Stimulated activated CD8-positive, alpha-beta memory T cell treated with anti-CD3 and anti-CD28 coated beads, Interleukin-15, amount 100 ng/mL, for 1 hour (primary cell): Measurements from ENCODE around the gene SNX12.
"Not testable (repeated sequence)": the region's sequence is repeated elsewhere in the genome, so short reads cannot be mapped to it uniquely, and the experiment has no call there.

Experiments used
- DNase-seq: peaks from one replicate; pipeline ENCODE4 v3.0.0-alpha.2; 2020; ENCODE audit warnings: low read depth

Gene SNX12

GRCh38 chrX:71091263-71091662 lies 23.1 kb upstream of the SNX12 start:
- no peak for DNase-seq

GRCh38 chrX:71085900-71086299 lies 17.8 kb upstream of the SNX12 start:
- no peak for DNase-seq

GRCh38 chrX:71082822-71083221 lies 14.7 kb upstream of the SNX12 start:
- no peak for DNase-seq

- no peak for DNase-seq
Observed at GRCh38 chrX:71082124-71082647, 14.1 kb upstream of the SNX12 start.

GRCh38 chrX:71081330-71082123 lies 13.4 kb upstream of the SNX12 start:
- no peak for DNase-seq

- no peak for DNase-seq
Observed at GRCh38 chrX:71070531-71070930, 2.4 kb upstream of the SNX12 start.

GRCh38 chrX:71067712-71068043 lies 456 bp downstream of the SNX12 start:
- DNase-seq = no peak

- DNase-seq = no peak
Observed at GRCh38 chrX:71067089-71067488, 1.0 kb downstream of the SNX12 start.

GRCh38 chrX:71060127-71060526 lies 8.0 kb downstream of the SNX12 start:
- no peak for DNase-seq

- DNase-seq = no peak
Observed at GRCh38 chrX:71057848-71058530, 10.1 kb downstream of the SNX12 start.

- no peak for DNase-seq
Observed at GRCh38 chrX:71056867-71057266, 11.3 kb downstream of the SNX12 start.

- no peak for DNase-seq
Observed at GRCh38 chrX:71053217-71053621, 14.9 kb downstream of the SNX12 start.

- no peak for DNase-seq
Observed at GRCh38 chrX:71052721-71053120, 15.4 kb downstream of the SNX12 start.

- DNase-seq = not testable (repeated sequence)
Observed at GRCh38 chrX:71047891-71048290, 20.2 kb downstream of the SNX12 start.

- no peak for DNase-seq
Observed at GRCh38 chrX:71017396-71017939, 50.7 kb downstream of the SNX12 start.
